CD4-positive, alpha-beta T cell treated with Interleukin-15 for 1 hour (primary cell): ENCODE measurements around the gene TTYH2.

Experiments
- DNase-seq: peaks from one replicate; pipeline ENCODE4 v3.0.0-alpha.2; 2020

The TTYH2 gene

DNA sequence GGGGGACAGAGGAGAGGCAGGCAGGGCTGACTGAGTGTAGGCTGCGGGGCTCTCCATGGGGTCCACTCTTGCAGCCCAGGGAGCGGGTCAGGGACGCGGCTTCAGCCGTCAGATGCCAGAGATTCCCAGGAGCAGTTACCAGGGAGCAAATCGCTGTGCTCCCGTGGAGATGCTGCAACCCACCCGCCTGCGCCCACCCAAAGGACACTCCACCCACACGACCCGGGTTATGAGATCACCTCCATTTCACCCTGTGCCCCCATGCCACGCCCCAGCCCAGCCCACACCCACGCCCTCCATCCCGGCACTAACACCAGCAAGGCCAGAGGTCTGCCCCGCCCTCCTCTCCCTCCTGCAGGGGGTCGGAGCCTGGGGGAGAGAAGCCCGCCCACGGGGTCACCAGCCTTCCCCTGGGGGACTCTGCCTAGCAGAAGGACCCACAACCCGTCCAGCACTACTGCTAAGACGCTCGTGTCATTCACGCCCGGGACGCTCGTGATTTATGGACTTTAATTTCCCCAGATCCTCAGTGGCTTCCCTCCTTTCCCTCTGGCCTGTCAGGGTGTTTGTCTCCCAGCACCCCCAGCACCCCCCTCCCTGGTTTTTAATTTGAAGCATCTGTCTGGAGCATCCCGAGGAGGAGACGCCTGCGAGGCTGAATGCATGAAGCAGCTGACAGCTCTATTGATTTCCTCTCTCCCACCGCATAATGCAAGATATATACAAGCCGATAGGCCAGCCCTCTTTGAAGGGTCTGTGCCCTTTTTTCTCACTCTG is 16.6 kb upstream of the TTYH2 start:
- no peak for DNase-seq

GRCh38 chr17:74197801-74198200 is 15.6 kb upstream of the TTYH2 start:
- DNase-seq: no peak

- DNase-seq: no peak
Observed at GRCh38 chr17:74198694-74199093, 14.7 kb upstream of the TTYH2 start.

DNA sequence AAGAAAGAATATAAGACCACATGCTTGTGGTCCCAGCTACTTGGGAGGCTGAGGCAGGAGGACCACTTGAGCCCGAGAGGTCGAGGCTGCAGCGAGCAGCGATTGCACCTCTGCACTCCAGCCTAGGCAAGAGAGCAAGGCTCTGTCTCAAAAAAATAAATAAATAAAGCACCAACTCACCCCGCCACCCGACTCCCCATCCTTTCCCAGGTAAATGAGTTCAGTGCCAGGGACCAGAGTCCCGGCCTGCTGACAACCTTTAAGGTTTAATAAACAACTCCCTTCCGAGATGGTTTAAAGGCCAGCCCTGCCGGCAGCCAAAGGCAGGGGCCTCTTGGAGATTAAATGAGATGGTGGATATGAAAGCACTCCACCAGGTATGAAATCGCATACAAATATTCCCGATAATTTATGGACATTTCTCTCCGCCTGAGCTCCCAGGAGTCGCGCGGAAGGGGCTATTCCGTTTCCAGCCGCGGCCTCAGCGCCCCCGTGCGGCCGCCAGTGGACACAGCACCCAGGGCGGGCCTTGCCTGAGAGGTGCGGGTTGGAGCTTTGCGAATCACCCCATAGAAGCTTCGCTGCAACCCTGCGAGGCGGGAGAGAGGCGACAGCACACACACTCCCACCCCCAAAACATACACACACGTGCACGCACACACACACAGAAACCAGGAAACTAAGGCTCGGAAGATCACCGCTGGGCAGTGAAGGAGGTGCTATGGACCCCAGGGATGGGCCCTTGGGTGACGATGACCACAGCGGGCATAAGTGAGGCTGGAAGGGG is 13.9 kb upstream of the TTYH2 start:
- DNase-seq: peak; percentile 51

- DNase-seq: no peak
Observed at GRCh38 chr17:74200112-74200511, 13.3 kb upstream of the TTYH2 start.

DNA sequence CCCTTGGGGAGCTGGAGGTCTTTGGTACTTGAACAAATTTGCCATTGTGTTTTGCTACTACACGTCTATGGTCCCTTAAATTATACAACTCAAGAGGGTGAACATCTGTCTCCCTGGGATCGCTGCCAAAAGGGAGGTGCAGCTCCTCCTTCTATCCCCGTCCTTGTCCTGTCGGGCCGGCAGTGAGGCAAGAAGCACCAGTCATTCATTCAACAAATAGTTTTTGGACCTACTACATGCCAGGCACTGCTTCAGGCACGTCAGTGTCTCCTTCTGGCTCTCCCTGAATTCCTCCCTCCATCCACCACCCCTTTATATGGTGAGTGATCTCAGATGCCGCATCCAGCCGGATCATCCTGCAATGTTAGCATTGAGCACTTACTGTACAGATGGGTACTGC is 12.1 kb upstream of the TTYH2 start:
- no peak for DNase-seq

GRCh38 chr17:74201948-74202347 is 11.4 kb upstream of the TTYH2 start:
- DNase-seq: no peak

DNA sequence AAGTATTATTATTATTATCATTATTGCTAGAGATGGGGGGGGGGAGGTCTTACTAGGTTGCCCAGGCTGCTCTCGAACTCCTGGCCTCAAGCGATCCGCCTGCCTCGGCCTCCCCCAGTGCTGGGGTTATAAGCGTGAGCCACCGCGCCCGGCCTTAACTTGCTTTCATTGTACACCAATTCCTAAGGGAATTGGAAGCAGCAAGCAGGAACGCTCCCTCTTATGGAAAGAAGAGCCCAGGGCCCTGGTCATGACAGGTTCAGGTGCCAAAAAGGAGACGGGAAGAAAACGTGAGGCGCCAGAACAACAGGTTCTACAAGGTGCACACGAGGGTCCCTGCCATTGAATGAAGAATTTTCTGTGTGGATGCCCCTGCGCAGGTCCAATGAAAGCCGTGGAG is 10.4 kb upstream of the TTYH2 start:
- no peak for DNase-seq

DNA sequence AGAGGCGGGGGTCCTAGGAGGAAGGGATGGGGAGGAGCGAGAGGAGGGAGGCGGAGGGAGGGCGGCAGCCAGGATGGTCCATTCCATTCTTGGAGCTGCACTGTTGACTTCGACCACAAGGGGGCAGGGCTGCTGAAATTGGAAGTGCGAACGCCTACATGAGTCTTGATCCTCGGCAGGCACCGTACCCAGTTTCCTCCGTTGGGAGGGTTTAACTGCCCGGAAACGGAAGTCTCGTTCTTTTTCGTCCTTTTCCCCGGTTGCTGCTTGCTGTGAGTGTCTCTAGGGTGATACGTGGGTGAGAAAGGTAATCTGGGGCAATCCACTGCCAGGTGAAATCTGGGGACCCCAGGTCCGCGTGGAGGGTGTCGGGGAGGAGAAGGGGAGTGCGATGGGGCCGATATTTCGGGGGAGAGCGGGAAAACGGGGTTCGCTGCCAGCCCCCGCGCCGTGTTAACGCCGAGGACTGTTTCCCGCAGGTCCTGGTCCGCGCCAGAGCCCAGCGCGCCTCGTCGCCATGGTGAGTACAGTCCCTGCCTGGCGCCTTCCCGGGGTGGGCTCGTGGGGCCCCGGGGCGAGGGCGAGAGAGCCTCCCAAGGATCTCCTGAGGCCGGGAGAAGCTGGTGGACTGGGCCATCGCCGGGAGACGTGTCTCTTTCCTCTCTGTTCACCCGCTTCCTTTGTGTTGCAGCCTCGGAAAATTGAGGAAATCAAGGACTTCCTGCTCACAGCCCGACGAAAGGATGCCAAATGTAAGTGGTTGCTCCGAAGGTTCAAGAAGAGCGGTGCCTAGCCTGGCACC is 9.7 kb upstream of the TTYH2 start, which contains the start of gene RPL38:
TSS of gene RPL38 (plus strand) at position 240 of the 802 bp plus-strand sequence. CDS start at position 518, 278 bp downstream.
- peak; percentile 94 for DNase-seq

DNA sequence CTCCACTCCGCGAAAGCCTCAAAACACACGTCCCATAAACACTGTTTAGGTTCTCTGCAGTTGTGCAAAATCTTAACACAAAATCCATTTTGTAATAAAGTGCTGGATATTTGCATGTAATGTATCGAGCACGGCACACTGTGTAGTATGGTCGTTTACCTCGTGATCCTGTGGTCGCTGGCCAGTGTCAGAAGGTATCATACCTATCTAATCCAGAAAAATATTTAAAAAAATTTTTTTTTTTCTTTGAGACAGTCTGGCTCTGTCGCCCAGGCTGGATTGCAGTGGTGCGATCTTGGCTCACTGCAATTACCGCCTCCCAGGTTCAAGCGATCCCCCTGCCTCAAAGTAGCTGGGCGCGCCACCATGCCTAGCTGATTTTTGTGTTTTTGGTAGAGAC is 8.9 kb upstream of the TTYH2 start:
- no peak for DNase-seq

DNA sequence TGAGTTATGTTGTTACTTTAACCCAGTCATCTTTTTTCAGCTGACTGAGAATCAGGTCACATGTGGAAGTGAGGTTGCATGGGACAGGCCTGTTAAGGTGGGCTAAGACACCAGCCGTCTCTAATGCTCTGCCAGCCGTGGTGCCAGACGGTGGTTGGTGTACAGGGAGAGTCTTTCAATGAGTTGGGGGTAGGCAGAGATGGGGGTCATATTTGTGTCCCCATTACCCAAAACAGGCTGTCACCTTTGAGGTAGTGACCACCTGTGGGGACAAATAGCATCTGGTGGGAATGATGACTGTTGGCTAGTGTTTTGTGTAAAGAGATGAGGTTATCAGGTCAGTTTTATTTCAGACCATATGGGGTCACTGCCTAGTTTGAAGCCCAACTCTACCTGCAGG is 8.1 kb upstream of the TTYH2 start:
- no peak for DNase-seq

GRCh38 chr17:74206332-74206818 is 7.0 kb upstream of the TTYH2 start:
- DNase-seq: no peak

- peak; percentile 78 for DNase-seq
Observed at GRCh38 chr17:74210191-74211140, 2.9 kb upstream of the TTYH2 start.

DNA sequence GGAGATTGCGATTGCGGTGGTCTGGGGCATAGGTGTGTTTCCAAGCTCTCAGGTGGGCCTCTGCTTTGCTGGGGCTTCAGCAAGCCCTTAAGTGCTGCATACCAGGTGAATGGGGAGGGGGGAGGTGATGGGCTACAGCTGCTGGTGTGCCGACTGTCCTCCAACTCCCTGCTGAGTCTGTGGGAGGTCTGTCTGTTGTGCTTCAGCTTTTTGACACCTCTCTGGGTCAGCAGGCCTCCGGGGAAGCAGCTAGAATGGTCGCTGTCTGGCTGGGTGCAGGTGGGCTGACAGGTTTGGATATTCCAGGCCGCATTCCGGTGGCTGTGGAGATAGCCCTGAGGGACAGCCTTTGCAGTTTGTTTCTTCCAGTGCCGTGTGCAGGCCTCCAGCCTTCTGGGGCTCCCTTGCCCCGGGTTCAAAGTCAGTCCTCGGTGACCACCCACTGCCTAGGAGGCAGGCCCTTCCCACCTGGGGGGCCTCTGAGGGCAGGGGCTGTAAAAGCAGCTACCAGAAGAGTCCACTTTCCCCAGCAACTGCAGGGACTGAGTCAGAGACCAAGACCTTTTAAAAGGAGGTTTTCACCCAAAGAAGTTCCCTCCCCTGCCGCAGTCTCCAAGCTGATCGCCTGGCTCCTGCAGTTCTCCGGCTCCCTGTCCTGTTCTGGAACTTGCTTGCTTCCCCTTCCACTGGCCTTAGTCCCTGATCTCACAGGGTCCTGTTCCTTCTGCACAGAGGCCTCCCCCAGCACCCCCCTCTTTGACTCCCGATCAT is 2.0 kb upstream of the TTYH2 start:
- DNase-seq: no peak

- DNase-seq: no peak
Observed at GRCh38 chr17:74211912-74212208, 1.5 kb upstream of the TTYH2 start.

DNA sequence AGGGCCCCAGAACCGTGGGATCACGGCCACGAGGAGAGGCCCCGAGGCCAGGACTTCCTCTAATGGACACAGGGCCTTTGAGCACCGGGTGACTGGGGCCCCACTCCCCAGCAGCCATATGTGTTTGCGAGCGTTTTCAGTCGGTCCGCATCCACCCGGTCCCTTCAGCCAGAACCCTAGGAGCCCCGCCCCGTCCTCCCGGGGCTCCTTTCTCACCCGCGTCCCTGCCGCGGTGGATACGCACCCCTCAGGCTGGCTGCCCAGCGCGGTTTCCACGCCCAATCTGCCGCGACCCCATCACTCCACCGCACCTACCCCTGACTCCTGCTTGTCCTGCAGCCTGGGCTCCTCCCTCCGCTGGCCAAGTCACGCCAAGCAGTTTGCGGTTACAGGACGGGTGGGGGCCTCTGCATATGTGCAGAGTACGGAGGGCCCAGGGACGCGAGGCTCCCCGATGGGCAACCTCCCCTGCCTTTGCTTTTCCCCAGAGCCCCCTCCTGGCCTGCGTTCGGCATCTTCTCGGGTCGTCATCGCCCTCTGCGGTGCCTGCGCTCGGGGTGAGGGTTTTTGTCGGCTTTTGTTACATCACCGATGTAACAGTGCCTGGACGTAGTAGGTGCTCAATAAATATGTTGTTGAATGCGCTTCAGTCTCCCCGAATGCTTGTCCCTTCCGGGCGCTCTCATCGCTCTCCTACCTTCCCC is 1.0 kb upstream of the TTYH2 start:
- DNase-seq: no peak

GRCh38 chr17:74213861-74214391 is 555 bp downstream of the TTYH2 start:
- no peak for DNase-seq

GRCh38 chr17:74214484-74215341 is 1.3 kb downstream of the TTYH2 start:
- DNase-seq: no peak

- no peak for DNase-seq
Observed at GRCh38 chr17:74215342-74215727, 2.0 kb downstream of the TTYH2 start.

- DNase-seq: no peak
Observed at GRCh38 chr17:74216505-74216904, 3.1 kb downstream of the TTYH2 start.
